H9 (cell line): Measurements from ENCODE around the gene MRPL23. TPM values are rescaled to one million over a fixed set of nuclear protein-coding genes. Genes with fewer than 3 reads are reported as not detected.

Source experiments
- DNase-seq: peaks from one replicate; pipeline ENCODE4 v3.0.0-alpha.2; 2017
- H2AFZ ChIP-seq: one replicate; pipeline ENCODE4 v1.6.1; 2013; ENCODE audit warnings: mild to moderate bottlenecking, low read length, control low read depth, moderate library complexity
- H2AK5ac ChIP-seq: 2 replicates; pipeline ENCODE4 v1.6.1; 2013; ENCODE audit warnings: low read length, control low read depth, mixed read lengths; ENCODE audit not compliant: insufficient read length
- H2BK120ac ChIP-seq: one replicate; pipeline ENCODE4 v1.6.1; 2013; ENCODE audit warnings: low read depth, mild to moderate bottlenecking, low read length, control low read depth, inconsistent platforms; ENCODE audit not compliant: poor library complexity, severe bottlenecking
- H2BK12ac ChIP-seq: 2 replicates; pipeline ENCODE4 v1.6.1; 2013; ENCODE audit warnings: low read length, control low read depth, mixed read lengths, low read depth; ENCODE audit not compliant: insufficient read length
- H2BK15ac ChIP-seq: 2 replicates; pipeline ENCODE4 v1.6.1; 2013; ENCODE audit warnings: low read depth, low read length, control low read depth
- H2BK20ac ChIP-seq: one replicate; pipeline ENCODE4 v1.6.1; 2013; ENCODE audit warnings: low read depth, mild to moderate bottlenecking, low read length, control low read depth, inconsistent platforms; ENCODE audit not compliant: poor library complexity, severe bottlenecking
- H2BK5ac ChIP-seq: 2 replicates; pipeline ENCODE4 v1.6.1; 2013; ENCODE audit warnings: low read length, control low read depth, mixed read lengths; ENCODE audit not compliant: insufficient read length
- H3K14ac ChIP-seq: 2 replicates; pipeline ENCODE4 v1.6.1; 2013; ENCODE audit warnings: low read length, control low read depth; ENCODE audit not compliant: insufficient read depth
- H3K18ac ChIP-seq: 2 replicates; pipeline ENCODE4 v1.6.1; 2013; ENCODE audit warnings: low read depth, mild to moderate bottlenecking, mixed read lengths, low read length, control low read depth; ENCODE audit not compliant: insufficient read length
- H3K23ac ChIP-seq: 2 replicates; pipeline ENCODE4 v1.6.1; 2013; ENCODE audit warnings: low read length, control low read depth, mixed read lengths, low read depth; ENCODE audit not compliant: insufficient read length
- H3K23me2 ChIP-seq: 2 replicates; pipeline ENCODE4 v1.6.1; 2013; ENCODE audit warnings: low read depth, mild to moderate bottlenecking, mixed read lengths, low read length, control low read depth; ENCODE audit not compliant: insufficient read length, poor library complexity, severe bottlenecking
- H3K27ac ChIP-seq: 2 replicates; pipeline ENCODE4 v1.5.1; 2013; ENCODE audit warnings: low read length, control low read depth, mixed read lengths, low read depth; ENCODE audit not compliant: insufficient read length
- H3K27me3 ChIP-seq: 2 replicates; pipeline ENCODE4 v1.6.1; 2013; ENCODE audit warnings: low read length, control low read depth, inconsistent platforms; ENCODE audit not compliant: insufficient read depth
- H3K4ac ChIP-seq: 2 replicates; pipeline ENCODE4 v1.6.1; 2013; ENCODE audit warnings: low read depth, mild to moderate bottlenecking, control low read depth, inconsistent platforms, low read length, moderate library complexity
- H3K4me1 ChIP-seq: 2 replicates; pipeline ENCODE4 v1.6.1; 2013; ENCODE audit warnings: low read length, control low read depth, inconsistent platforms; ENCODE audit not compliant: insufficient read depth
- H3K4me2 ChIP-seq: 2 replicates; pipeline ENCODE4 v1.6.1; 2013; ENCODE audit warnings: low read length, control low read depth, mixed read lengths; ENCODE audit not compliant: insufficient read length, insufficient read depth
- H3K56ac ChIP-seq: 2 replicates; pipeline ENCODE4 v1.6.1; 2013; ENCODE audit warnings: low read depth, mild to moderate bottlenecking, mixed read lengths, low read length, control low read depth; ENCODE audit not compliant: insufficient read length
- H3K79me1 ChIP-seq: 2 replicates; pipeline ENCODE4 v1.6.1; 2013; ENCODE audit warnings: low read depth, mild to moderate bottlenecking, moderate library complexity, low read length, control low read depth, inconsistent platforms; ENCODE audit not compliant: insufficient read depth, poor library complexity, severe bottlenecking
- H3K79me2 ChIP-seq: 2 replicates; pipeline ENCODE4 v1.6.1; 2013; ENCODE audit warnings: low read length, control low read depth, inconsistent platforms; ENCODE audit not compliant: insufficient read depth
- H3K9ac ChIP-seq: 2 replicates; pipeline ENCODE4 v1.6.1; 2013; ENCODE audit warnings: low read length, control low read depth, mixed read lengths; ENCODE audit not compliant: insufficient read length; ENCODE audit errors: extremely low read depth
- H3K9me3 ChIP-seq: one replicate; pipeline ENCODE4 v1.6.1; 2013; ENCODE audit warnings: low read depth, low read length, inconsistent platforms; ENCODE audit not compliant: control insufficient read depth
- H3T11ph ChIP-seq: one replicate; pipeline ENCODE4 v1.6.1; 2013; ENCODE audit warnings: mild to moderate bottlenecking, low read length, control low read depth, inconsistent platforms
- H4K20me1 ChIP-seq: one replicate; pipeline ENCODE4 v1.6.1; 2013; ENCODE audit not compliant: control insufficient read depth, insufficient read length, insufficient read depth
- H4K5ac ChIP-seq: 2 replicates; pipeline ENCODE4 v1.6.1; 2013; ENCODE audit warnings: low read depth, mild to moderate bottlenecking, mixed read lengths, low read length, control low read depth; ENCODE audit not compliant: insufficient read length
- H4K8ac ChIP-seq: replicated peaks from 2 replicates; pipeline ENCODE4 v1.6.1; 2013; ENCODE audit warnings: low read length, control low read depth, mixed read lengths, low read depth; ENCODE audit not compliant: insufficient read length
- H4K91ac ChIP-seq: 2 replicates; pipeline ENCODE4 v1.6.1; 2013; ENCODE audit warnings: low read depth, mild to moderate bottlenecking, moderate library complexity, mixed read lengths, low read length, control low read depth; ENCODE audit not compliant: insufficient read length
- H3K27ac Mint-ChIP-seq, 3 experiments: 2 replicates in 2 of 3; 3 replicates in 1 of 3; pipeline ENCODE4 v1.8.0; 2020 to 2021; ENCODE audit warnings: mixed read lengths in 3 of 3, mild to moderate bottlenecking in 1 of 3, moderate library complexity in 1 of 3
- H3K27me3 Mint-ChIP-seq: 2 replicates; pipeline ENCODE4 v1.8.0; 2021; ENCODE audit warnings: low read depth, mild to moderate bottlenecking, moderate library complexity, mixed read lengths
- H3K36me3 Mint-ChIP-seq, 3 experiments: 2 replicates in 2 of 3; 3 replicates in 1 of 3; pipeline ENCODE4 v1.8.0; 2020 to 2021; ENCODE audit warnings: low read depth in 3 of 3, mixed read lengths in 3 of 3; ENCODE audit not compliant: insufficient read depth in 1 of 3
- H3K4me1 Mint-ChIP-seq, 2 experiments: 2 replicates each; pipeline ENCODE4 v1.8.0; 2020; ENCODE audit warnings: mixed read lengths in 2 of 2
- H3K4me3 Mint-ChIP-seq, 2 experiments: 2 replicates in 1 of 2; 3 replicates in 1 of 2; pipeline ENCODE4 v1.8.0; 2020 to 2021; ENCODE audit warnings: mild to moderate bottlenecking in 2 of 2, mixed read lengths in 2 of 2, moderate library complexity in 1 of 2
- H3K9me3 Mint-ChIP-seq, 2 experiments: 2 replicates in 1 of 2; 3 replicates in 1 of 2; pipeline ENCODE4 v1.8.0; 2020; ENCODE audit warnings: mild to moderate bottlenecking in 2 of 2, mixed read lengths in 2 of 2, moderate library complexity in 1 of 2
- WGBS: extraction: QIAGEN DNeasy Blood & Tissue Kit; methylation state at CpG from one replicate; pipeline ENCODE4 v1.1.7; 2013; ENCODE audit warnings: missing lambda C conversion rate, low lambda C conversion rate, mixed read lengths; ENCODE audit not compliant: insufficient read length; ENCODE audit errors: extremely low coverage; 5-methylcytosine and 5-hydroxymethylcytosine counted together
- total RNA-seq: library from RNA; stranded (reverse); gene quantifications from 2 replicates; pipeline ENCODE4 v1.2.1, GENCODE V29; 2021
- TF ChIP-seq, protein P1 (sequence below): fragments of 200-600 bp; sonication (generic); conservative IDR thresholded peaks from 3 replicates; pipeline ENCODE4 v1.8.0; 2021; ENCODE audit warnings: antibody characterized with exemption, mild to moderate bottlenecking

Gene MRPL23
- total RNA-seq, 1 experiment from 2014 or later = 67.3 TPM

DNA sequence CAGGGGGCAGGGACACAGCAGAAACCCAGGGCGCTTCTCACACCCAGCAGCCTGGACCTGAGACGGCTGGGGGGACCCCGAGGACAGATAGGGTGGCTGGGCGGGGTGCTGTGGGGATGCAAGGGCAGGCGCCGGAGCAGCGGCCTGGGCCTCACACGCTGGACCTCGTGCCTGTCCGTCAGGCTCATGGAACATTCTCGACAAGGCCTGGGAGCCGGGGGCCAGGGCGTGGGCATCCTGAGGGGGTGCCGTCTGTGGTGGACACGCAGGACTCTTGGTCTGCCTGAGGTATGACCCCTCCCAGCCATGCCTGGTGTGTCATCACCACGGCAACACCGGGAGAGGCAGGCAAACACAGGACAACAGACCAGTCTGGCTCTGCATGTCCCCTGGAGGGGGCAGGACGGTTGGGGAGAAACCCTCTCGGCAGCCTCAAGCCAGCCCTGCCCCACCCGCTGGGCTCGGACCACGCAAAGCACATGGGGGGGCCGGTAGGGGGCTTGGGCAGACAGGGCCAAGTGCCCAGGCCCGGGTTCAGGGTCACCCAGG lies 21.4 kb downstream of the MRPL23 start:
- Histone ChIP-seq H2BK12ac (no peak overlapping the region), H4K5ac (no peak overlapping the region), H3T11ph (no peak overlapping the region), H3K4me1 (no peaks in the 10 kb centered on the region), H3K27me3 (no peaks in the 10 kb centered on the region), H3K9ac (no peak overlapping the region), H2BK120ac (no peak overlapping the region), H3K23me2 (no peaks in the 10 kb centered on the region), H3K79me2 (no peaks in the 10 kb centered on the region), H4K8ac (no peak overlapping the region), H2BK5ac (no peak overlapping the region), H3K23ac (no peak overlapping the region), H4K20me1 (no peaks in the 10 kb centered on the region), H3K9me3 (no peaks in the 10 kb centered on the region), H3K79me1 (no peaks in the 10 kb centered on the region), H2BK20ac (no peak overlapping the region), H3K4me2 (no peak overlapping the region), H2AK5ac (no peak overlapping the region), H3K4ac (no peak overlapping the region), H2BK15ac (no peak overlapping the region), H3K27ac (no peak overlapping the region), H3K56ac (no peak overlapping the region), H2AFZ (no peak overlapping the region), H3K14ac (no peak overlapping the region), H4K91ac (no peak overlapping the region), H3K18ac (no peak overlapping the region)
- no peaks in the 10 kb centered on the region for H3K9me3 Mint-ChIP-seq
- H3K36me3 Mint-ChIP-seq = no peaks in the 10 kb centered on the region
- no peaks in the 10 kb centered on the region for H3K4me1 Mint-ChIP-seq
- H3K27me3 Mint-ChIP-seq = no peaks in the 10 kb centered on the region
- H3K4me3 Mint-ChIP-seq = no peak overlapping the region
- no peak overlapping the region for H3K27ac Mint-ChIP-seq
- no CpG with 5 or more reads among the region's 24 CpGs for WGBS
- no peak for DNase-seq
- TF ChIP-seq, protein P1, sequence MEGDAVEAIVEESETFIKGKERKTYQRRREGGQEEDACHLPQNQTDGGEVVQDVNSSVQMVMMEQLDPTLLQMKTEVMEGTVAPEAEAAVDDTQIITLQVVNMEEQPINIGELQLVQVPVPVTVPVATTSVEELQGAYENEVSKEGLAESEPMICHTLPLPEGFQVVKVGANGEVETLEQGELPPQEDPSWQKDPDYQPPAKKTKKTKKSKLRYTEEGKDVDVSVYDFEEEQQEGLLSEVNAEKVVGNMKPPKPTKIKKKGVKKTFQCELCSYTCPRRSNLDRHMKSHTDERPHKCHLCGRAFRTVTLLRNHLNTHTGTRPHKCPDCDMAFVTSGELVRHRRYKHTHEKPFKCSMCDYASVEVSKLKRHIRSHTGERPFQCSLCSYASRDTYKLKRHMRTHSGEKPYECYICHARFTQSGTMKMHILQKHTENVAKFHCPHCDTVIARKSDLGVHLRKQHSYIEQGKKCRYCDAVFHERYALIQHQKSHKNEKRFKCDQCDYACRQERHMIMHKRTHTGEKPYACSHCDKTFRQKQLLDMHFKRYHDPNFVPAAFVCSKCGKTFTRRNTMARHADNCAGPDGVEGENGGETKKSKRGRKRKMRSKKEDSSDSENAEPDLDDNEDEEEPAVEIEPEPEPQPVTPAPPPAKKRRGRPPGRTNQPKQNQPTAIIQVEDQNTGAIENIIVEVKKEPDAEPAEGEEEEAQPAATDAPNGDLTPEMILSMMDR = no peak
